ENCODE results near the gene VTA1.

The VTA1 gene

GRCh38 chr6:142207265-142207877, 60.3 kb downstream of the VTA1 start:
- Histone ChIP-seq H4K8ac (ENCODE audit: low read depth, low read length) (no peak overlapping the region), H4K91ac (ENCODE audit: low read depth, low read length) (no peak overlapping the region), H3K23ac (ENCODE audit: low read length) (no peak overlapping the region), H3K4me3 (ENCODE audit: low read depth, low read length) (no peak overlapping the region), H3K9ac (ENCODE audit: low read length) (no peak overlapping the region), H2AK5ac (ENCODE audit: low read length) (no peak overlapping the region), H3K4ac (ENCODE audit: low read depth, low read length) (no peak overlapping the region), H2BK12ac (ENCODE audit: low read length) (no peak overlapping the region), H3K9me3 (ENCODE audit: insufficient read depth, low read depth, low read length) (no peaks in the 10 kb centered on the region), H3K4me2 (ENCODE audit: low read length) (no peak overlapping the region), H3K27me3 (ENCODE audit: insufficient read depth, low read length) (no peaks in the 10 kb centered on the region), H3K36me3 (ENCODE audit: control insufficient read depth in 1 of 2, insufficient read depth in 2 of 2, low read length in 2 of 2) (no peaks in the 10 kb centered on the region), H2BK120ac (ENCODE audit: insufficient read depth, low read length, poor library complexity) (no peak overlapping the region), H3K27ac (ENCODE audit: low read depth, low read length) (no peak overlapping the region), H3K79me2 (ENCODE audit: control insufficient read depth, insufficient read depth, low read length, poor library complexity) (no peaks in the 10 kb centered on the region), H3K4me1 (ENCODE audit: control insufficient read depth in 1 of 2, insufficient read depth in 2 of 2, low read length in 2 of 2) (no peaks in the 10 kb centered on the region), H3K79me1 (ENCODE audit: low read length) (no peaks in the 10 kb centered on the region), H4K12ac (ENCODE audit: low read depth, low read length) (peak overlapping the region; percentile 14), H2AFZ (ENCODE audit: insufficient read depth, low read length, poor library complexity) (no peak overlapping the region), H3K18ac (ENCODE audit: low read length) (no peak overlapping the region), H2BK5ac (ENCODE audit: low read depth, low read length, poor library complexity) (no peak overlapping the region), H3K14ac (ENCODE audit: low read length) (no peak overlapping the region)
- WGBS (ENCODE audit: extremely low coverage, insufficient coverage, insufficient read length), result no CpG with 5 or more reads among the region's 4 CpGs
- peak; percentile 47 to 85 for DNase-seq

- H3K4me3 ChIP-seq (ENCODE audit: low read depth, low read length), result no peak overlapping the region
- no peak overlapping the region for H3K23ac ChIP-seq (ENCODE audit: low read length)
- no CpG with 5 or more reads among the region's 4 CpGs for WGBS (ENCODE audit: extremely low coverage, insufficient coverage, insufficient read length)
- DNase-seq, result no peak
- H2AK5ac ChIP-seq (ENCODE audit: low read length), result no peak overlapping the region
- H3K27ac ChIP-seq (ENCODE audit: low read depth, low read length), result no peak overlapping the region
- H4K91ac ChIP-seq (ENCODE audit: low read depth, low read length), result no peak overlapping the region
- H3K79me1 ChIP-seq (ENCODE audit: low read length), result no peaks in the 10 kb centered on the region
- no peak overlapping the region for H3K14ac ChIP-seq (ENCODE audit: low read length)
- no peak overlapping the region for H4K8ac ChIP-seq (ENCODE audit: low read depth, low read length)
- no peaks in the 10 kb centered on the region for H3K79me2 ChIP-seq (ENCODE audit: control insufficient read depth, insufficient read depth, low read length, poor library complexity)
- no peak overlapping the region for H3K18ac ChIP-seq (ENCODE audit: low read length)
- H3K27me3 ChIP-seq (ENCODE audit: insufficient read depth, low read length), result no peaks in the 10 kb centered on the region
- no peak overlapping the region for H3K4me2 ChIP-seq (ENCODE audit: low read length)
- peaks cover 10 to 16% of the 10 kb centered on the region in 2 experiments for H3K36me3 ChIP-seq (ENCODE audit: control insufficient read depth in 1 of 2, insufficient read depth in 2 of 2, low read length in 2 of 2)
- H2BK120ac ChIP-seq (ENCODE audit: insufficient read depth, low read length, poor library complexity), result no peak overlapping the region
- H3K9me3 ChIP-seq (ENCODE audit: insufficient read depth, low read depth, low read length), result peaks cover 7% of the 10 kb centered on the region
- no peak overlapping the region for H4K12ac ChIP-seq (ENCODE audit: low read depth, low read length)
- no peaks in the 10 kb centered on the region for H3K4me1 ChIP-seq (ENCODE audit: control insufficient read depth in 1 of 2, insufficient read depth in 2 of 2, low read length in 2 of 2)
- H2BK12ac ChIP-seq (ENCODE audit: low read length), result no peak overlapping the region
- no peak overlapping the region for H3K9ac ChIP-seq (ENCODE audit: low read length)
- no peak overlapping the region for H3K4ac ChIP-seq (ENCODE audit: low read depth, low read length)
- no peak overlapping the region for H2BK5ac ChIP-seq (ENCODE audit: low read depth, low read length, poor library complexity)
- H2AFZ ChIP-seq (ENCODE audit: insufficient read depth, low read length, poor library complexity), result no peak overlapping the region
Observed at GRCh38 chr6:142210606-142211005, 63.5 kb downstream of the VTA1 start.

GRCh38 chr6:142213402-142213801, 66.3 kb downstream of the VTA1 start:
- Histone ChIP-seq H3K9me3 (ENCODE audit: insufficient read depth, low read depth, low read length) (peaks cover 7% of the 10 kb centered on the region), H2BK12ac (ENCODE audit: low read length) (no peak overlapping the region), H3K36me3 (ENCODE audit: control insufficient read depth in 1 of 2, insufficient read depth in 2 of 2, low read length in 2 of 2) (peaks cover 10 to 16% of the 10 kb centered on the region in 2 experiments), H3K18ac (ENCODE audit: low read length) (no peak overlapping the region), H3K79me2 (ENCODE audit: control insufficient read depth, insufficient read depth, low read length, poor library complexity) (no peaks in the 10 kb centered on the region), H2AK5ac (ENCODE audit: low read length) (no peak overlapping the region), H3K14ac (ENCODE audit: low read length) (no peak overlapping the region), H3K27me3 (ENCODE audit: insufficient read depth, low read length) (no peaks in the 10 kb centered on the region), H3K23ac (ENCODE audit: low read length) (no peak overlapping the region), H2BK5ac (ENCODE audit: low read depth, low read length, poor library complexity) (no peak overlapping the region), H4K8ac (ENCODE audit: low read depth, low read length) (no peak overlapping the region), H3K4ac (ENCODE audit: low read depth, low read length) (no peak overlapping the region), H3K4me2 (ENCODE audit: low read length) (no peak overlapping the region), H3K4me1 (ENCODE audit: control insufficient read depth in 1 of 2, insufficient read depth in 2 of 2, low read length in 2 of 2) (no peaks in the 10 kb centered on the region), H4K91ac (ENCODE audit: low read depth, low read length) (no peak overlapping the region), H3K79me1 (ENCODE audit: low read length) (no peaks in the 10 kb centered on the region), H4K12ac (ENCODE audit: low read depth, low read length) (no peak overlapping the region), H2AFZ (ENCODE audit: insufficient read depth, low read length, poor library complexity) (no peak overlapping the region), H3K9ac (ENCODE audit: low read length) (no peak overlapping the region), H3K27ac (ENCODE audit: low read depth, low read length) (no peak overlapping the region), H2BK120ac (ENCODE audit: insufficient read depth, low read length, poor library complexity) (no peak overlapping the region), H3K4me3 (ENCODE audit: low read depth, low read length) (no peak overlapping the region)
- no peak for DNase-seq
- WGBS (ENCODE audit: extremely low coverage, insufficient coverage, insufficient read length), result no CpG with 5 or more reads among the region's 1 CpG

- Histone ChIP-seq H2AK5ac (ENCODE audit: low read length) (no peak overlapping the region), H2BK120ac (ENCODE audit: insufficient read depth, low read length, poor library complexity) (no peak overlapping the region), H3K36me3 (ENCODE audit: control insufficient read depth in 1 of 2, insufficient read depth in 2 of 2, low read length in 2 of 2) (peaks cover 3 to 8% of the 10 kb centered on the region in 2 experiments), H3K27me3 (ENCODE audit: insufficient read depth, low read length) (no peaks in the 10 kb centered on the region), H3K4me3 (ENCODE audit: low read depth, low read length) (no peak overlapping the region), H3K23ac (ENCODE audit: low read length) (no peak overlapping the region), H4K12ac (ENCODE audit: low read depth, low read length) (no peak overlapping the region), H3K79me1 (ENCODE audit: low read length) (no peaks in the 10 kb centered on the region), H3K9ac (ENCODE audit: low read length) (no peak overlapping the region), H4K91ac (ENCODE audit: low read depth, low read length) (no peak overlapping the region), H2AFZ (ENCODE audit: insufficient read depth, low read length, poor library complexity) (no peak overlapping the region), H3K4me2 (ENCODE audit: low read length) (no peak overlapping the region), H3K27ac (ENCODE audit: low read depth, low read length) (no peak overlapping the region), H3K4ac (ENCODE audit: low read depth, low read length) (no peak overlapping the region), H3K4me1 (ENCODE audit: control insufficient read depth in 1 of 2, insufficient read depth in 2 of 2, low read length in 2 of 2) (no peaks in the 10 kb centered on the region), H3K18ac (ENCODE audit: low read length) (no peak overlapping the region), H2BK12ac (ENCODE audit: low read length) (no peak overlapping the region), H3K9me3 (ENCODE audit: insufficient read depth, low read depth, low read length) (peaks cover 3% of the 10 kb centered on the region), H3K14ac (ENCODE audit: low read length) (no peak overlapping the region), H4K8ac (ENCODE audit: low read depth, low read length) (no peak overlapping the region), H3K79me2 (ENCODE audit: control insufficient read depth, insufficient read depth, low read length, poor library complexity) (no peaks in the 10 kb centered on the region), H2BK5ac (ENCODE audit: low read depth, low read length, poor library complexity) (no peak overlapping the region)
- no peak for DNase-seq
- WGBS (ENCODE audit: extremely low coverage, insufficient coverage, insufficient read length), result no CpG with 5 or more reads among the region's 2 CpGs
Observed at GRCh38 chr6:142218446-142218845, 71.4 kb downstream of the VTA1 start.

Data from trophoblast cell (in vitro differentiated cells and primary cell).